SK-N-MC (cell line): ENCODE measurements around the gene AGBL1.

Experiments used
- DNase-seq: peaks from one replicate; pipeline ENCODE4 v3.0.0-alpha.2; 2011; ENCODE audit warnings: low read depth, low spot score
- H3K27ac ChIP-seq: fragments of 200-600 bp; sonication (generic); 2 replicates; pipeline ENCODE4 v1.5.1; 2016; ENCODE audit warnings: mixed run types
- H3K36me3 ChIP-seq: fragments of 200-600 bp; sonication (generic); 2 replicates; pipeline ENCODE4 v1.6.1; 2017; ENCODE audit warnings: antibody characterized with exemption, low read length, mixed read lengths; ENCODE audit not compliant: insufficient read depth
- H3K4me3 ChIP-seq: fragments of 200-600 bp; sonication (generic); 2 replicates; pipeline ENCODE4 v1.5.1; 2016
- H3K9ac ChIP-seq: fragments of 200-600 bp; sonication (generic); 2 replicates; pipeline ENCODE4 v1.8.0; 2017; ENCODE audit warnings: mixed run types, mixed read lengths; ENCODE audit not compliant: insufficient read length
- H3K9me3 ChIP-seq: fragments of 200-600 bp; sonication (generic); 2 replicates; pipeline ENCODE4 v1.6.1; 2017; ENCODE audit warnings: low read depth, mild to moderate bottlenecking, antibody characterized with exemption, low read length, moderate library complexity, mixed read lengths
- EZH2 ChIP-seq: fragments of 200-600 bp; sonication (generic); IDR thresholded peaks from one replicate; pipeline ENCODE4 v1.6.1; 2017; ENCODE audit warnings: antibody characterized with exemption
- FOXP2 ChIP-seq: optimal IDR thresholded peaks from 2 replicates; pipeline ENCODE3; 2011; ENCODE audit warnings: mild to moderate bottlenecking, moderate library complexity; ENCODE audit not compliant: insufficient read depth; ENCODE audit errors: extremely low read length, control extremely low read depth
- POLR2AphosphoS5 ChIP-seq: IDR thresholded peaks from 2 replicates; pipeline ENCODE4 v1.6.1; 2012; ENCODE audit warnings: mild to moderate bottlenecking, low read depth, low read length, borderline replicate concordance

Gene AGBL1

GRCh38 chr15:86481720-86482119 is 402.0 kb downstream of the AGBL1 start:
- Histone ChIP-seq H3K9me3 (no peaks in the 10 kb centered on the region), H3K4me3 (no peak overlapping the region), H3K36me3 (no peaks in the 10 kb centered on the region), H3K9ac (no peak overlapping the region), H3K27ac (no peak overlapping the region)
- TF ChIP-seq POLR2AphosphoS5 (no peak), EZH2 (no peak), FOXP2 (no peak)
- no peak for DNase-seq

- H3K9ac ChIP-seq: no peak overlapping the region
- H3K36me3 ChIP-seq: no peaks in the 10 kb centered on the region
- H3K9me3 ChIP-seq: no peaks in the 10 kb centered on the region
- H3K4me3 ChIP-seq: no peak overlapping the region
- no peak overlapping the region for H3K27ac ChIP-seq
- TF ChIP-seq EZH2 (no peak), POLR2AphosphoS5 (no peak), FOXP2 (no peak)
- DNase-seq: no peak
These were observed 404.3 kb downstream of the AGBL1 start for GRCh38 chr15:86483936-86484335.

GRCh38 chr15:86488046-86488445 is 408.4 kb downstream of the AGBL1 start:
- Histone ChIP-seq H3K4me3 (no peak overlapping the region), H3K9ac (no peak overlapping the region), H3K9me3 (no peaks in the 10 kb centered on the region), H3K27ac (no peak overlapping the region), H3K36me3 (no peaks in the 10 kb centered on the region)
- TF ChIP-seq FOXP2 (no peak), EZH2 (no peak), POLR2AphosphoS5 (no peak)
- DNase-seq: no peak

GRCh38 chr15:86489981-86490380 is 410.3 kb downstream of the AGBL1 start:
- TF ChIP-seq FOXP2: no peak
- no peak for TF ChIP-seq POLR2AphosphoS5
- TF ChIP-seq EZH2: no peak
- Histone ChIP-seq H3K27ac (no peak overlapping the region), H3K9me3 (no peaks in the 10 kb centered on the region), H3K36me3 (no peaks in the 10 kb centered on the region), H3K9ac (no peak overlapping the region), H3K4me3 (no peak overlapping the region)
- no peak for DNase-seq

- H3K36me3 ChIP-seq: no peaks in the 10 kb centered on the region
- TF ChIP-seq FOXP2 (no peak), EZH2 (no peak), POLR2AphosphoS5 (no peak)
- DNase-seq: no peak
- no peaks in the 10 kb centered on the region for H3K9me3 ChIP-seq
- no peak overlapping the region for H3K4me3 ChIP-seq
- no peak overlapping the region for H3K27ac ChIP-seq
- H3K9ac ChIP-seq: no peak overlapping the region
These were observed 411.4 kb downstream of the AGBL1 start for GRCh38 chr15:86491118-86491517.

- H3K9me3 ChIP-seq: no peaks in the 10 kb centered on the region
- no peak overlapping the region for H3K4me3 ChIP-seq
- no peak for DNase-seq
- TF ChIP-seq EZH2 (no peak), POLR2AphosphoS5 (no peak), FOXP2 (no peak)
- H3K9ac ChIP-seq: no peak overlapping the region
- no peak overlapping the region for H3K27ac ChIP-seq
- H3K36me3 ChIP-seq: no peaks in the 10 kb centered on the region
These were observed 414.2 kb downstream of the AGBL1 start for GRCh38 chr15:86493884-86494283.

- H3K9ac ChIP-seq: no peak overlapping the region
- no peaks in the 10 kb centered on the region for H3K36me3 ChIP-seq
- no peak for DNase-seq
- no peak overlapping the region for H3K27ac ChIP-seq
- no peak overlapping the region for H3K4me3 ChIP-seq
- no peaks in the 10 kb centered on the region for H3K9me3 ChIP-seq
- TF ChIP-seq EZH2: no peak
- no peak for TF ChIP-seq FOXP2
- no peak for TF ChIP-seq POLR2AphosphoS5
These were observed 414.8 kb downstream of the AGBL1 start for GRCh38 chr15:86494475-86494874.

GRCh38 chr15:86502301-86502700 is 422.6 kb downstream of the AGBL1 start:
- Histone ChIP-seq H3K36me3 (no peaks in the 10 kb centered on the region), H3K9me3 (no peaks in the 10 kb centered on the region), H3K27ac (no peak overlapping the region), H3K9ac (no peak overlapping the region), H3K4me3 (no peak overlapping the region)
- DNase-seq: no peak
- TF ChIP-seq FOXP2 (no peak), EZH2 (no peak), POLR2AphosphoS5 (no peak)

- H3K36me3 ChIP-seq: no peaks in the 10 kb centered on the region
- TF ChIP-seq FOXP2: no peak
- TF ChIP-seq POLR2AphosphoS5: no peak
- DNase-seq: no peak
- H3K9ac ChIP-seq: no peak overlapping the region
- H3K9me3 ChIP-seq: no peaks in the 10 kb centered on the region
- H3K4me3 ChIP-seq: no peak overlapping the region
- no peak overlapping the region for H3K27ac ChIP-seq
These were observed 426.3 kb downstream of the AGBL1 start for GRCh38 chr15:86505951-86506350.
